Tibial artery (tissue), 4 donors: ENCODE results near the gene MSH3.
"Not testable (repeated sequence)": the region's sequence is repeated elsewhere in the genome, so short reads cannot be mapped to it uniquely, and the experiment has no call there.

ENCODE experiments used
- DNase-seq, 2 donors: peaks; one replicate each; pipeline ENCODE4 v3.0.0-alpha.2; 2019
- H3K27ac ChIP-seq, 2 donors: fragments of 200-600 bp; sonication (generic) in 1 of 2; 1 replicate in 1 of 2; 2 replicates in 1 of 2; pipeline ENCODE4 v1.5.1; 2018 to 2019; ENCODE audit warnings: mild to moderate bottlenecking in 1 of 2
- H3K27me3 ChIP-seq, 2 donors: fragments of 200-600 bp; sonication (generic) in 1 of 2; one replicate each; pipeline versions ENCODE4 v1.5.1 to v1.6.0; 2016 to 2019
- H3K36me3 ChIP-seq, 3 donors: fragments of 200-600 bp; sonication (generic) in 2 of 3; one replicate each; pipeline ENCODE4 v1.5.1; 2016 to 2019; ENCODE audit warnings: mild to moderate bottlenecking in 2 of 3
- H3K4me1 ChIP-seq, 4 donors: fragments of 200-600 bp; sonication (generic) in 2 of 4; 1 replicate in 3 of 4; 2 replicates in 1 of 4; pipeline ENCODE4 v1.5.1; 2016 to 2019
- H3K4me3 ChIP-seq, 2 donors: fragments of 200-600 bp; sonication (generic) in 1 of 2; 1 replicate in 1 of 2; 2 replicates in 1 of 2; pipeline ENCODE4 v1.5.1; 2018 to 2019; ENCODE audit warnings: mild to moderate bottlenecking in 2 of 2
- H3K9me3 ChIP-seq, 3 donors: fragments of 200-600 bp; sonication (generic) in 1 of 3; one replicate each; pipeline ENCODE4 v1.5.1; 2016 to 2019
- CTCF ChIP-seq, 2 experiments: fragments of 200-600 bp in 1 of 2; fragments of 450-650 bp in 1 of 2; IDR thresholded peaks; one replicate each; pipeline ENCODE4 v1.5.1; 2017 to 2019; ENCODE audit warnings: antibody characterized with exemption in 2 of 2, mild to moderate bottlenecking in 1 of 2, moderate library complexity in 1 of 2
- intact Hi-C: fragments of 100-400 bp; cut with DNase I; formaldehyde crosslinking; loops from one replicate; pipeline ENCODE4 v1.15.0; 2023; ENCODE audit warnings: low total_unique reads

The MSH3 gene

GRCh38 chr5:80739898-80740297 is 85.4 kb downstream of the MSH3 start:
- no peaks in the 10 kb centered on the region for H3K4me1 ChIP-seq
- no peaks in the 10 kb centered on the region for H3K27me3 ChIP-seq
- no peak for DNase-seq
- H3K27ac ChIP-seq = no peak overlapping the region
- H3K36me3 ChIP-seq = peaks cover 14 to 23% (median 17%) of the 10 kb centered on the region in 3 donors
- H3K9me3 ChIP-seq = no peaks in the 10 kb centered on the region
- intact Hi-C loops = no loop called here
- H3K4me3 ChIP-seq = no peak overlapping the region
- TF ChIP-seq CTCF (IDR thresholded peaks at IDR 0.05) = no peak

DNA sequence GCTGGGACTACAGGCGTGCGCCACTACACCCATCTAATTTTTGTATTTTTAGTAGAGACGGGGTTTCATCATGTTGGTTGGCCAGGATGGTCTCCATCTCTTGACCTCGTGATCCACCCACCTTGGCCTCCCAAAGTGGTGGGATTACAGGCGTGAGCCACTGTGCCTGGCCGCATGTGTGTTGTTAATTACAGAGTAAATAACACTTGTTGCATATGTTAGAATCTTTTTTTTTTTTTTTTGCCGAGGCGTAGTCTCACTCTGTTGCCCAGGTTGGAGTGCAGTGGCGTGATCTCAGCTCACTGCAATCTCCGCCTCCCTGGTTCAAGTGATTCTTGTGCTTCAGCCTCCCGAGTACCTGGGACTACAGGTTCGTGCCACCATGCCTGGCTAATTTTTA is 86.0 kb downstream of the MSH3 start:
- H3K27me3 ChIP-seq, H3K4me3 ChIP-seq, DNase-seq, intact Hi-C loops, H3K27ac ChIP-seq, H3K4me1 ChIP-seq, H3K9me3 ChIP-seq: not testable (repeated sequence)
- H3K36me3 ChIP-seq = peaks cover 20 to 28% (median 20%) of the 10 kb centered on the region in 3 donors

DNA sequence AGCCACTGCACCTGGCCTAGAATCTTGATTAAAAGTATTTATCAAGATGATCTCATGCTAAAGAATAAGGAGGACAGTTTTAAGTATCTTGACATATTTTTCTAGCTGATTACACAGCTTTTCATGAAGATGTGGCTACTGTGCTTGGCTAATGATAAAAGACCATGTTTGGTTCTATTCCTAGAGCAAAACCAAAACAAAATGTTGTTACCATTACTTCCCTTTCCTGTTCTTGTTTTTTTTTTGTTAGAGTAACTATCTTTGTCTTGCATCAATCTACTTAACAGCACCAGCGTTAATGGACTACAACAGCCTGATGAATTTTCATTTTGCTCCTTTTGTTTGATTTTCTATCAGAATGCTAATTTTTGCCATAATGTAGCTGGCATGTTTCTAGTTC is 86.5 kb downstream of the MSH3 start:
- no peak for DNase-seq
- peaks cover 25 to 33% (median 25%) of the 10 kb centered on the region in 3 donors for H3K36me3 ChIP-seq
- no peaks in the 10 kb centered on the region for H3K9me3 ChIP-seq
- no peak overlapping the region for H3K4me3 ChIP-seq
- no peaks in the 10 kb centered on the region for H3K27me3 ChIP-seq
- no peak overlapping the region for H3K27ac ChIP-seq
- no peaks in the 10 kb centered on the region for H3K4me1 ChIP-seq
- intact Hi-C loops = no loop called here
- no peak for TF ChIP-seq CTCF (IDR thresholded peaks at IDR 0.05)

DNA sequence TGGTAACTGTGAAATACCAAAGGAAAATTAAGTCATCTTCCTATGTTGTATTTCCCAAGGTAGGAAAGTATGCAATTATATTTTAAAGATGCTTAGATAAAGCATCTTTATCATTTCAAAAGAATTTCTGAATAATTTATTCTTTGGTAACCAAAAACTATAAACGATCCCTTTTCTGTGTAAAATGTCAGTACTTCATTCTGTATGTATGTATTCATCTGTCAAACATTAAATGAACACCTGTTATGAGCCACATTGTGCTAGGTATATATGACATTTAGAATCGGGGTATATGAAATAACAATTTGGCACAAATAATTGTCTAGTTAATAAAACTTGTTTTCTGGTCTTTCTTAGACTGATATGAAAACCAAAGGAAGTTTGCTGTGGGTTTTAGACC is 89.7 kb downstream of the MSH3 start:
- no peak for TF ChIP-seq CTCF (IDR thresholded peaks at IDR 0.05)

GRCh38 chr5:80745490-80745889 is 91.0 kb downstream of the MSH3 start:
- Histone ChIP-seq H3K27ac (no peak overlapping the region), H3K27me3 (no peaks in the 10 kb centered on the region), H3K36me3 (peaks cover 45 to 53% (median 48%) of the 10 kb centered on the region in 3 donors), H3K4me3 (no peak overlapping the region), H3K4me1 (no peaks in the 10 kb centered on the region), H3K9me3 (no peaks in the 10 kb centered on the region)
- intact Hi-C loops = no loop called here
- TF ChIP-seq CTCF (IDR thresholded peaks at IDR 0.05) = no peak
- DNase-seq = no peak

More for the DNA sequence above, 89.7 kb downstream of the MSH3 start:
- no peaks in the 10 kb centered on the region for H3K4me1 ChIP-seq
- no peak overlapping the region for H3K27ac ChIP-seq
- intact Hi-C loops = no loop called here
- no peak overlapping the region for H3K4me3 ChIP-seq
- no peak for DNase-seq
- no peaks in the 10 kb centered on the region for H3K27me3 ChIP-seq
- peaks cover 45 to 50% (median 45%) of the 10 kb centered on the region in 3 donors for H3K36me3 ChIP-seq
- H3K9me3 ChIP-seq = no peaks in the 10 kb centered on the region

GRCh38 chr5:80747922-80748321 is 93.5 kb downstream of the MSH3 start:
- Histone ChIP-seq H3K4me3 (no peak overlapping the region), H3K27ac (no peak overlapping the region), H3K9me3 (no peaks in the 10 kb centered on the region), H3K27me3 (no peaks in the 10 kb centered on the region), H3K4me1 (no peaks in the 10 kb centered on the region), H3K36me3 (peaks cover 38 to 50% (median 47%) of the 10 kb centered on the region in 3 donors)
- no peak for TF ChIP-seq CTCF (IDR thresholded peaks at IDR 0.05)
- DNase-seq = no peak
- intact Hi-C loops = no loop called here
